Measurements from ENCODE around the gene MCCC1. TPM values are rescaled to one million over a fixed set of nuclear protein-coding genes. Genes with fewer than 3 reads are reported as not detected.

MCCC1 gene
- total RNA-seq, 1 donor from 2014 or later = 13.0 TPM

DNA sequence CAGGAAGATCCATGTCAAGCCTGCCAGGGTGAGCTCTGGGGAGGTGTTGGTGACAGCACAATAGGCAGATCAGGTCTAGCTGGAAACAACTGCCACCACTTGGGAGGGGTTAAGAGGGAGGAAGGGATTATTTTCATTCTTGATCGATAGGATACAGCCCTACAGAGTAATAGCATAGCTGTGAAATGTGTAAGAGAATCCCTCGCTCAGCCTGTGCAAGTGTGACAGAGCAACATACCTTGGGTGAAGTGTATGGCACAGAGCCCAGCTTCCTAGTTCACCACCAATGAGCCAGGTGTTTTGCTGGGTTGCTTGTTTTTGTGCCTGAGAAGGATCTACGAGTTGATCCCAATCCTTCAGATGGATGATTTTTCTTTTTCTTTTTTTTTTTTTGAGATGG lies 109.7 kb downstream of the MCCC1 start:
- DNase-seq (ENCODE audit: extremely low read depth, low read depth, low spot score) = no peak

GRCh38 chr3:182986021-182986420 lies 113.3 kb downstream of the MCCC1 start:
- no peak for DNase-seq (ENCODE audit: extremely low read depth, low read depth, low spot score)

DNA sequence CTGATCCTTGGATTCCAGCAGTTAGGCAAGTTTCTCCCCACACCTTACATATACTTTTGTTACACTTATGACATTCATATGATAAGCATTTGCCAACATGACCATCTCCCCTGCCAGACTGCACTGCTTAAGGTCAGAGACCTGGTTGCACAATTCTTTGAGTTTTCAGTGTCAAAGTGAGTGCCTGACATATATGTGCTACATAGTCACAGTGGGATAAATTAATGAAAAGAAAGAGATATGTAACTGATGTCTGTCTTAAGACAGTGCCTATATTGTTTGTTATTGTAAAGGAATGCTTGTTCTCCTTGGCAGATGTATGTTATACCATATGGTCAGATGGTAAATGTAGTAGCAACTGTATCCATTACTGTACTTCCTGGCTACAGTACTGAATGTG lies 115.4 kb downstream of the MCCC1 start:
- no peak for DNase-seq (ENCODE audit: extremely low read depth, low read depth, low spot score)

DNA sequence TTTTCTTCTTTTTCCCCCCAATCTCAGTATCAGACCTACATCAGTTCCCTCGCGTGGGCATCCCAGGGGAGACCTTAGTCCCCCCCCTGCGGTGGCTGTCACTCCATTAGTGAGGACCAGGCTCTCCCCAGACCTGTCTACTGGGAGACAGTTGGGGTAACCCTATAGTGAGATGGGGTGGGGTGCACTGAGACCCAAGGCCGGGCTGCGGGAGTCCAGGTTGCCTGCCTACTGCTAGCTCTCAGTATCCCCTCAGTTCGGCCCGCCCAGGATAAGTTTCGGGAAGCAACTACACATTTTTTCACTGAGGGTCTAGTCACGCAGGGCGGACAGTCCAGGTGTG lies 118.3 kb downstream of the MCCC1 start:
- DNase-seq (ENCODE audit: extremely low read depth, low read depth, low spot score) = no peak

- no peak for DNase-seq (ENCODE audit: extremely low read depth, low read depth, low spot score)
Measured at GRCh38 chr3:182980204-182981037, 118.9 kb downstream of the MCCC1 start, which contains the start of gene DCUN1D1. Gene DCUN1D1 (minus strand): TSS chr3:182980538. CDS start chr3:182980489, 49 bp downstream.

DNA sequence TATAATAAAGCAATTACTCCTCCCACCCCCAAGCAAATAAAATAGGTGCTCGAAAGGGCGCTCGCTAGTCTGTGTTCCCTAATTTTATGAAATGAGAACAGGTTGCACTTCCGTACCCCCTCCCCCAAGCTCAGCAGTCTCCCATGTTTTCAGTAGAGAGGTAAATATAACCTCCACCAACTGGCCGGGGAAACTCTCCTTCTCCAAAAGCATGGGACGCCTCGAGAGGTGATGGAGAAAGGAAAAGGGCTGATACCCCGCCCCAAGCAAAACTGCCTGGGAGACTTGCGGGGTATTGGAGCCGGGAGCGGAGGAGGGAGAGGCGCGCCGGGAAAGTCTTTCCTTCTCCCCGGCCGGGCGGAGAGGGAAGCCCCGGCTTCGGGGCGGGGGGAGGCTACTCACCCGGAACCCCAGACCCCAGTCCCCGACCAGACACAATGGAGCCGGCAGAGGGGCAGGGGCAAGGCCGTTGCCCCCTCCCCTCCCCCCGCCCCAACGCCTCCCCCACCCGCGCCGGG lies 119.6 kb downstream of the MCCC1 start:
- DNase-seq (ENCODE audit: extremely low read depth, low read depth, low spot score) = no peak

- DNase-seq (ENCODE audit: extremely low read depth, low read depth, low spot score) = no peak
Measured at GRCh38 chr3:182979103-182979673, 120.1 kb downstream of the MCCC1 start.

DNA sequence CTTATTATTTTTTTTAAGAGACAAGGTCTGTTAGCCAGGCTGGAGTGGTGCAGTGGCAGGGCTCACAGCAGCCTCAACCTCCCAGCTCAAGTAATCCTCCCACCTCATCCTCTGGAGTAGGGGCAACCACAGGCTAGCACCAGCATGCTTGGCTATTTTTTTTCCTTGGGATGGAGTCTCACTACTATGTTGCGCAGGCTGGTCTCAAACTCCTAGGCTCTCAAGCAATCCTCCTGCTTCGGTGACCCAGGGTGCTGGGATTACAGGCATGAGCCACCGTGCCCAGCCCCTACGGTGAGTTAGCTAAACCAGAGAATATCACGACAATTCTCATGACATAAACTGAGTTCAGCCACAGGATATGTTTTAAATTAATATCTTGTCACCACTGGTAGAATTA lies 120.9 kb downstream of the MCCC1 start:
- DNase-seq (ENCODE audit: extremely low read depth, low read depth, low spot score) = no peak

- DNase-seq (ENCODE audit: extremely low read depth, low read depth, low spot score) = no peak
Measured at GRCh38 chr3:182973047-182973446, 126.2 kb downstream of the MCCC1 start.

- DNase-seq (ENCODE audit: extremely low read depth, low read depth, low spot score) = no peak
Measured at GRCh38 chr3:182972387-182972786, 126.9 kb downstream of the MCCC1 start.

DNA sequence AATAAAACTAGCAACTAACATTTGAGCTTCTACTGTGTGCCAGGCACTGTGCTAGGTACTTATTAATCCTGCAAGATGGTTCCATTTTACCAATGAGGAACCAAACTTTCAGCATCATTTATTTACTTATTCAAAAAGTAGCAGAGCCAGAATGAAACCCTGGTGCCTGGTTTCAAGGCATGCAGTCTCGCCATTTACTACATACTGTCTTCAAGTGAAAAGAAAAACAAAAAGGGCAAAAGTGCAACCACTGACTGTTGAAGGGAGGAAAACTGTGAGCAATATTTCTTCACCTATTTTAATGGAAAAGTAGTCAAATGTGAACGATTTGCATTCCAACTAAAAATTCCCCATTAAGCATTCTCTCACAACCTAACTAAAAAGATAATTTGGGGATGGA lies 127.7 kb downstream of the MCCC1 start:
- DNase-seq (ENCODE audit: extremely low read depth, low read depth, low spot score) = no peak

DNA sequence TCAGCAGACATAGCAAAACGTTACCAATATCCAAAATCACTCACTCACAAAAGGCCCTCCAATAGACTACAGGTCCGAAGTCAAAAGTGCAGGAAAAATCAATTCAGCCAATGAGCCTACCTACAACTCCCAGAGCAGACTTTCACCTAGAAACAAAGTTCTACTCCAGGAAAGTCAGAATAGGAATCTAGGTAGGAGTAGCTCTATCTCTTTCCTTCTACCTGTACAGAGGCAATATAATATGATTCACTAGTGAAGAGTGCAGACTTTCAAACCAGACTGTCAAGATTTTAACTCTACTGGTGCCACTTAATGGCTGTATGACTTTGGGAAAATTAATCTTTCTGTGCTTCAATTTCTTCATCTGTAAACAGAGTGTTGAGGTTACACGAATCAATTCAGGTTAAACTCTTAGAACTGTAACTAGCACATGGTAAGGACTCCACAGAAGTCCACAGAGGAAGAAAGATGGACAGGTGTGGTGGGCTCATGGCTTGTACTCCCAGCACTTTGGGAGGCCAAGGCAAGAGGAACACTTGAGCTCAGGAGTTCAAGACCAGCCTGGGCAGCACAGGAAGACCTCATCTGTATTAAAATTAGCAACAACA lies 128.4 kb downstream of the MCCC1 start:
- DNase-seq (ENCODE audit: extremely low read depth, low read depth, low spot score) = no peak

DNA sequence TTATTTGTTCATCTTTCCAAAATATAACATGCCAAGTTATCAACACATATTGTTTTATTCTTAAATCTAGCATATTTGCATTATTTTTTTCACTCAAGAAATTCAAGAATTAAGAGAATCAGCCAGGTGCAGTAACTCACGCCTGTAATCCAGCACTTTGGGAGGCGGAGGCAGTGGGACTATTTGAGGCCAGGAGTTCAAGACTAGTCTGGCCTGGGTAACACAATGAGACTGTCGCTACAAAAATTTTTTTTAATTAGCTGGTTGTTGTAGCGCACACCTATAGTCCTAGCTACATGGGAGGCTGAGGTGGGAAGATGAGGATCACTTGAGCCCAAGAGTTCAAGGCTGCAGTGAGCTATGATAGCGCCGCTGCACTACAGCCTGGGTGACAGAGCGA lies 129.4 kb downstream of the MCCC1 start:
- no peak for DNase-seq (ENCODE audit: extremely low read depth, low read depth, low spot score)

DNA sequence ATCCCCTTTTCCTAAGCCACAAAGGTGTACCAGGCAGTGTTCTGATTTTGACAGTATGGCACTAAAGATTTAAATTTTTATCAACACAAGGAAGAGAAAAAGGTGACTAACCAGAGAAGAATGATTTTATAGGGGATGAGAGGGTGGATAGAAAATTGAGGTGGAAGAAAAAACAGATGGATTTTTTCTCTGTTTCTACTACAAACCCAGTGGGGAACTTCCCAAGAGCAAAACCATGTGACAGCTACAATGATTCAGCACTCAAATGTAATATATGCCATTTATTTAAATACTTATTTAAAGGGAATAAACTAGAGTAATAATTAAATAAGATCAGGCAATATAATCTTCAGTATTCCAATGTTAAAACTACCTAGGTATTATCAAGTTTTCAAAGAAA lies 130.0 kb downstream of the MCCC1 start:
- no peak for DNase-seq (ENCODE audit: extremely low read depth, low read depth, low spot score)

DNA sequence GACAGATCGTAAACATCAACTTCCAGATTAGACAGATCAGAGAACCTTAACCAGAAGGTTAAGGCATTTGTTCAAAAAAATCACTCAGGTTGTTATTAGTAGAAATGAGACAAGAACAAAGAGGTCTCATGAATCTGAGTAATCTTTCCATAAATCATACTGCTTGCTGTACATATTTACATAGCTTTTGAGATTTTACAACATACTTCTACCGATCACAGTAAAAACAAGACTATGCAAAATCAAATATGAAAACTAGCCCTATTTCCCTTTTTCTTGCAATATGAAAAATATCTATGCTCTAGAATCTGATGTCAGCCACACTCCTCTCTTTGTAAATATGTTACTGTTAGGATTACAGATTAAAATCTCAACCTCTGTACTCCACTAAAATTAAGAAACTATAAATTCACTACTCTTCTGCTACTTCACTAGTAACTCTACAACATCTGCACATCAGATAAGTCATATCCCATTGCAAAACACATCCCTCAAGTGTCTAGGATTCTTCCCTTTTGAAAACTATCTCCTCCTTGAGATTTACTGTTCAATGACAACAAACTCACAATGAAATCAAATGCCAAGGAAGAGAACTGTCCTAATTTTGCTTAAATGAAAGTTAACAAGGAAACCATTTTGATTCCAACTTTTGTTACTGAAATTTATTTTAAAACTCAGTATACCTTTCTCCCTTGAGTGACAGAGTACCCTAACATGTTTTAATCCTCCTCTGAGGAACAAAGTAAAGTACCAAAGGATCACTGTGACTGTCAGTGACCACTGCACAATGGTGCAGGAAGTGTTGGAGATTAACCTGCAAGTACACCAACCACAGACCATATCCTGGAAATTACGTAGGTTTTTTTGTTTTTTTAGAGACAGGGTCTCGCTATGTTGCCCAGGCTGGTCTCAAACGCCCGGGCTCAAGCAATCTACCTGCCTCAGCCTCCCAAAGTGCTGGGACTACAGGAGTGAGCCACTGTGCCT lies 131.8 kb downstream of the MCCC1 start:
- DNase-seq (ENCODE audit: extremely low read depth, low read depth, low spot score) = no peak

GRCh38 chr3:182965861-182966366 lies 133.4 kb downstream of the MCCC1 start:
- DNase-seq (ENCODE audit: extremely low read depth, low read depth, low spot score) = no peak
